Muscle layer of colon (tissue), 2 donors: ENCODE results near the gene SLC23A2.

Experiments used
- H3K27ac ChIP-seq: one replicate; pipeline ENCODE4 v1.7.0; 2013; ENCODE audit warnings: low read depth, mild to moderate bottlenecking, low read length, moderate library complexity
- H3K27me3 ChIP-seq, 2 donors: one replicate each; pipeline ENCODE4 v1.7.0; 2013; ENCODE audit warnings: low read length in 2 of 2, mild to moderate bottlenecking in 2 of 2; ENCODE audit not compliant: insufficient read depth in 2 of 2, control insufficient read depth in 1 of 2
- H3K36me3 ChIP-seq: one replicate; pipeline ENCODE4 v1.7.0; 2013; ENCODE audit warnings: mild to moderate bottlenecking, low read length; ENCODE audit not compliant: insufficient read depth
- H3K4me1 ChIP-seq: one replicate; pipeline ENCODE4 v1.7.0; 2013; ENCODE audit warnings: mild to moderate bottlenecking, low read length; ENCODE audit not compliant: insufficient read depth
- H3K4me3 ChIP-seq, 2 donors: one replicate each; pipeline ENCODE4 v1.7.0; 2013; ENCODE audit warnings: low read length in 2 of 2, low read depth in 1 of 2, mild to moderate bottlenecking in 1 of 2, moderate library complexity in 1 of 2
- H3K9ac ChIP-seq: one replicate; pipeline ENCODE4 v1.7.0; 2013; ENCODE audit warnings: low read length
- H3K9me3 ChIP-seq: one replicate; pipeline ENCODE4 v1.7.0; 2013; ENCODE audit warnings: mild to moderate bottlenecking, low read length
- donor health status: abdominal sarcoma.
- donor health status: Adenocarcinoma of cecum.

The SLC23A2 gene

GRCh38 chr20:4866429-4866828 is 134.9 kb downstream of the SLC23A2 start:
- H3K4me1 ChIP-seq: no peaks in the 10 kb centered on the region
- H3K36me3 ChIP-seq: peaks cover 47% of the 10 kb centered on the region

GRCh38 chr20:4864311-4864752 is 137.0 kb downstream of the SLC23A2 start:
- H3K4me3 ChIP-seq: no peak overlapping the region
- peaks cover 59% of the 10 kb centered on the region for H3K36me3 ChIP-seq
- H3K4me1 ChIP-seq: no peaks in the 10 kb centered on the region
- no peak overlapping the region for H3K27ac ChIP-seq
- no peak overlapping the region for H3K9ac ChIP-seq
- H3K9me3 ChIP-seq: no peaks in the 10 kb centered on the region
- no peaks in the 10 kb centered on the region for H3K27me3 ChIP-seq

More at GRCh38 chr20:4866429-4866828, 134.9 kb downstream of the SLC23A2 start:
- Histone ChIP-seq H3K9me3 (no peaks in the 10 kb centered on the region), H3K9ac (no peak overlapping the region), H3K27ac (no peak overlapping the region), H3K4me3 (no peak overlapping the region), H3K27me3 (no peaks in the 10 kb centered on the region)

GRCh38 chr20:4862661-4863060 is 138.6 kb downstream of the SLC23A2 start:
- peaks cover 68% of the 10 kb centered on the region for H3K36me3 ChIP-seq

GRCh38 chr20:4861961-4862360 is 139.3 kb downstream of the SLC23A2 start:
- Histone ChIP-seq H3K4me3 (no peak overlapping the region), H3K36me3 (peaks cover 68% of the 10 kb centered on the region)

More at GRCh38 chr20:4862661-4863060, 138.6 kb downstream of the SLC23A2 start:
- Histone ChIP-seq H3K27ac (no peak overlapping the region), H3K9me3 (no peaks in the 10 kb centered on the region), H3K4me1 (no peaks in the 10 kb centered on the region), H3K27me3 (no peaks in the 10 kb centered on the region), H3K4me3 (no peak overlapping the region), H3K9ac (no peak overlapping the region)

GRCh38 chr20:4858000-4858399 is 143.3 kb downstream of the SLC23A2 start:
- no peak overlapping the region for H3K9ac ChIP-seq
- H3K36me3 ChIP-seq: peaks cover 55% of the 10 kb centered on the region
- H3K9me3 ChIP-seq: no peaks in the 10 kb centered on the region
- H3K4me3 ChIP-seq: no peak overlapping the region
- H3K4me1 ChIP-seq: no peaks in the 10 kb centered on the region
- H3K27ac ChIP-seq: no peak overlapping the region
- no peaks in the 10 kb centered on the region for H3K27me3 ChIP-seq

More at GRCh38 chr20:4861961-4862360, 139.3 kb downstream of the SLC23A2 start:
- Histone ChIP-seq H3K27ac (no peak overlapping the region), H3K4me1 (no peaks in the 10 kb centered on the region), H3K9ac (no peak overlapping the region), H3K27me3 (no peaks in the 10 kb centered on the region), H3K9me3 (no peaks in the 10 kb centered on the region)

- Histone ChIP-seq H3K9ac (no peak overlapping the region), H3K9me3 (no peaks in the 10 kb centered on the region), H3K4me3 (no peak overlapping the region), H3K4me1 (no peaks in the 10 kb centered on the region), H3K36me3 (peaks cover 44% of the 10 kb centered on the region), H3K27me3 (no peaks in the 10 kb centered on the region), H3K27ac (no peak overlapping the region)
These were observed 145.1 kb downstream of the SLC23A2 start for GRCh38 chr20:4856022-4856755.

- Histone ChIP-seq H3K9me3 (no peaks in the 10 kb centered on the region), H3K27me3 (no peaks in the 10 kb centered on the region), H3K4me3 (no peak overlapping the region), H3K9ac (no peak overlapping the region), H3K27ac (no peak overlapping the region), H3K4me1 (no peaks in the 10 kb centered on the region), H3K36me3 (peaks cover 39% of the 10 kb centered on the region)
These were observed 145.8 kb downstream of the SLC23A2 start for GRCh38 chr20:4855555-4855954.

GRCh38 chr20:4855097-4855496 is 146.2 kb downstream of the SLC23A2 start:
- H3K36me3 ChIP-seq: peaks cover 35% of the 10 kb centered on the region

GRCh38 chr20:4854561-4854901 is 146.8 kb downstream of the SLC23A2 start:
- Histone ChIP-seq H3K36me3 (peaks cover 32% of the 10 kb centered on the region), H3K27me3 (no peaks in the 10 kb centered on the region), H3K9ac (no peak overlapping the region), H3K27ac (no peak overlapping the region), H3K4me1 (no peaks in the 10 kb centered on the region), H3K9me3 (no peaks in the 10 kb centered on the region), H3K4me3 (no peak overlapping the region)

More at GRCh38 chr20:4855097-4855496, 146.2 kb downstream of the SLC23A2 start:
- Histone ChIP-seq H3K27ac (no peak overlapping the region), H3K4me1 (no peaks in the 10 kb centered on the region), H3K4me3 (no peak overlapping the region), H3K9ac (no peak overlapping the region), H3K9me3 (no peaks in the 10 kb centered on the region), H3K27me3 (no peaks in the 10 kb centered on the region)

- H3K9ac ChIP-seq: no peak overlapping the region
- no peaks in the 10 kb centered on the region for H3K4me1 ChIP-seq
- H3K27ac ChIP-seq: no peak overlapping the region
- H3K4me3 ChIP-seq: no peak overlapping the region
- H3K9me3 ChIP-seq: no peaks in the 10 kb centered on the region
- H3K27me3 ChIP-seq: no peaks in the 10 kb centered on the region
- H3K36me3 ChIP-seq: peaks cover 26% of the 10 kb centered on the region
These were observed 147.4 kb downstream of the SLC23A2 start for GRCh38 chr20:4853757-4854560.

GRCh38 chr20:4853004-4853403 is 148.3 kb downstream of the SLC23A2 start:
- Histone ChIP-seq H3K9me3 (no peaks in the 10 kb centered on the region), H3K27me3 (no peaks in the 10 kb centered on the region), H3K4me1 (no peaks in the 10 kb centered on the region), H3K4me3 (no peak overlapping the region), H3K36me3 (peaks cover 16% of the 10 kb centered on the region), H3K27ac (no peak overlapping the region), H3K9ac (no peak overlapping the region)
